Measurements from ENCODE around the gene CCDC33.

DNA sequence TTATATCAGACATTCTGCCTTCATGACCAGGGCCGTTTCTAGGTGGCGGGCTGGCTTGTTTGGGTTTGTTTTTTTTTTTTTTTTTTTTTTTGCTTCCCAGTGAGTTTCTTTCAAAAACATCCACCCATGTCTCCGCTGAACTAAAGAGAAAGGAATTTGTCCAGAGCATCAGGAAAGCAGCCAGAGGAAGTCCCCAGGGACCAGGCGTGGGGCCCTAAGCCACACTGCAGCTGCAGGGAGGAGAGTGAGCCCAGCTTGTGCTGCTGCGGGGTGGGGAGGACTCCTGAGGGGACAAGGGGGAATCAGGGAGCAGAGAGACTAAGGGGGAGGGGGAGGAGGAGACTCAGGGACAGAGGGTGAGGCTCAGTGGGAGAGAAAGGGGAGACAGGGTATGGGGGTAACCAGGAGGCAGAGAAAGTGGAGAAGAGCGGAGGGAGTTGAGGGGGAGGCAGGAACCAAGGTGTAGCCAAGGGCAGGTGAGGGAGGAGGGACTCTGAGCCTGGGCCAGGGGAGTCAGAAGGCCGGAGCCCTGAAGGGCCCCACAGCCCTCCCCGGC, 81.8 kb downstream of the CCDC33 start:
- TF ChIP-seq, protein P1, sequence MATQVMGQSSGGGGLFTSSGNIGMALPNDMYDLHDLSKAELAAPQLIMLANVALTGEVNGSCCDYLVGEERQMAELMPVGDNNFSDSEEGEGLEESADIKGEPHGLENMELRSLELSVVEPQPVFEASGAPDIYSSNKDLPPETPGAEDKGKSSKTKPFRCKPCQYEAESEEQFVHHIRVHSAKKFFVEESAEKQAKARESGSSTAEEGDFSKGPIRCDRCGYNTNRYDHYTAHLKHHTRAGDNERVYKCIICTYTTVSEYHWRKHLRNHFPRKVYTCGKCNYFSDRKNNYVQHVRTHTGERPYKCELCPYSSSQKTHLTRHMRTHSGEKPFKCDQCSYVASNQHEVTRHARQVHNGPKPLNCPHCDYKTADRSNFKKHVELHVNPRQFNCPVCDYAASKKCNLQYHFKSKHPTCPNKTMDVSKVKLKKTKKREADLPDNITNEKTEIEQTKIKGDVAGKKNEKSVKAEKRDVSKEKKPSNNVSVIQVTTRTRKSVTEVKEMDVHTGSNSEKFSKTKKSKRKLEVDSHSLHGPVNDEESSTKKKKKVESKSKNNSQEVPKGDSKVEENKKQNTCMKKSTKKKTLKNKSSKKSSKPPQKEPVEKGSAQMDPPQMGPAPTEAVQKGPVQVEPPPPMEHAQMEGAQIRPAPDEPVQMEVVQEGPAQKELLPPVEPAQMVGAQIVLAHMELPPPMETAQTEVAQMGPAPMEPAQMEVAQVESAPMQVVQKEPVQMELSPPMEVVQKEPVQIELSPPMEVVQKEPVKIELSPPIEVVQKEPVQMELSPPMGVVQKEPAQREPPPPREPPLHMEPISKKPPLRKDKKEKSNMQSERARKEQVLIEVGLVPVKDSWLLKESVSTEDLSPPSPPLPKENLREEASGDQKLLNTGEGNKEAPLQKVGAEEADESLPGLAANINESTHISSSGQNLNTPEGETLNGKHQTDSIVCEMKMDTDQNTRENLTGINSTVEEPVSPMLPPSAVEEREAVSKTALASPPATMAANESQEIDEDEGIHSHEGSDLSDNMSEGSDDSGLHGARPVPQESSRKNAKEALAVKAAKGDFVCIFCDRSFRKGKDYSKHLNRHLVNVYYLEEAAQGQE (IDR thresholded peaks at IDR 0.05; ENCODE audit: low read depth) = no peak
- TF ChIP-seq MAX (IDR thresholded peaks at IDR 0.05) (no peak), RAD21 (IDR thresholded peaks at IDR 0.05; ENCODE audit: low read depth) (no peak), TCF12 (IDR thresholded peaks at IDR 0.05; ENCODE audit: low read depth) (no peak), ZBTB7A (IDR thresholded peaks at IDR 0.05; ENCODE audit: low read depth) (no peak), TAF1 (IDR thresholded peaks at IDR 0.05; ENCODE audit: low read depth) (no peak), YY1 (IDR thresholded peaks at IDR 0.05; ENCODE audit: low read depth) (no peak), CREB1 (IDR thresholded peaks at IDR 0.05; ENCODE audit: low read depth) (no peak), EP300 (IDR thresholded peaks at IDR 0.05; ENCODE audit: borderline replicate concordance) (no peak), CEBPB (IDR thresholded peaks at IDR 0.05) (no peak), TEAD4 (IDR thresholded peaks at IDR 0.05) (no peak), FOXM1 (IDR thresholded peaks at IDR 0.05; ENCODE audit: borderline replicate concordance, low read depth) (no peak)
